Right ventricle myocardium inferior (tissue), 1 donor: ENCODE measurements around the gene MED7. TPM values are rescaled to one million over a fixed set of nuclear protein-coding genes. Genes with fewer than 3 reads are reported as not detected.
A peak's percentile ranks its signal among the peaks of the same experiment; 100 is the strongest.

Experiments
- ATAC-seq: fragments of 200-7000 bp; cut with Tn5 transposase; one replicate; pipeline ENCODE4 v1.9.1; 2020; ENCODE audit warnings: mild to moderate bottlenecking, moderate library complexity
- DNase-seq: peaks from one replicate; pipeline ENCODE4 v3.0.0; 2021; ENCODE audit errors: missing footprints
- intact Hi-C: fragments of 100-400 bp; cut with DNase I; formaldehyde crosslinking; loops from one replicate; pipeline ENCODE4 v1.11.0; 2022
- total RNA-seq: library from RNA; stranded (reverse); fragmentation: NEBNext Ultra II Directional; extraction: Animal tissue kit (Norgen Biotek cat#: 25700); gene quantifications from one replicate; pipeline ENCODE4 v1.2.1, GENCODE V29; 2021
- donor health status: DM: no; HTN: yes; CAD: no; lungs with severe emphysema.

Gene MED7
- total RNA-seq, 1 donor from 2014 or later = 9.0 TPM

GRCh38 chr5:157165668-157166067 lies 23.0 kb upstream of the MED7 start:
- intact Hi-C loops = no loop called here
- no peak for ATAC-seq
- DNase-seq = no peak

- intact Hi-C loops = no loop called here
- no peak for ATAC-seq
- DNase-seq = no peak
Measured at GRCh38 chr5:157165261-157165660, 22.6 kb upstream of the MED7 start.

- intact Hi-C loops = no loop called here
- DNase-seq = no peak
- no peak for ATAC-seq
Measured at GRCh38 chr5:157164521-157164920, 21.9 kb upstream of the MED7 start.

- intact Hi-C loops = no loop called here
- ATAC-seq (no peak), DNase-seq (no peak)
Measured at GRCh38 chr5:157162919-157163510, 20.4 kb upstream of the MED7 start.

GRCh38 chr5:157161996-157162395 lies 19.3 kb upstream of the MED7 start:
- intact Hi-C loops = no loop called here
- DNase-seq (no peak), ATAC-seq (no peak)

- ATAC-seq (no peak), DNase-seq (no peak)
- intact Hi-C loops = no loop called here
Measured at GRCh38 chr5:157160001-157160400, 17.3 kb upstream of the MED7 start.

- no peak for DNase-seq
- no peak for ATAC-seq
- intact Hi-C loops = no loop called here
Measured at GRCh38 chr5:157159209-157159751, 16.6 kb upstream of the MED7 start.

- no peak for ATAC-seq
- DNase-seq = no peak
- intact Hi-C loops = no loop called here
Measured at GRCh38 chr5:157157293-157157891, 14.7 kb upstream of the MED7 start.

- intact Hi-C loops = no loop called here
- DNase-seq = no peak
- no peak for ATAC-seq
Measured at GRCh38 chr5:157155297-157155696, 12.6 kb upstream of the MED7 start.

GRCh38 chr5:157150995-157151394 lies 8.3 kb upstream of the MED7 start:
- intact Hi-C loops = no loop called here
- ATAC-seq = no peak

GRCh38 chr5:157148734-157149615 lies 6.3 kb upstream of the MED7 start:
- ATAC-seq (peak; percentile 73), DNase-seq (no peak)
- intact Hi-C loops = loop anchor here (5.0 kb wide), 2 partner anchors 103 to 163 kb away; no protein-coding TSS in a partner anchor

More at GRCh38 chr5:157150995-157151394, 8.3 kb upstream of the MED7 start:
- DNase-seq = no peak

- ATAC-seq (peak; percentile 58), DNase-seq (peak; percentile 81)
- intact Hi-C loops = no loop called here
Measured at GRCh38 chr5:157143127-157143971, 684 bp upstream of the MED7 start.

GRCh38 chr5:157137691-157138090 lies 5.0 kb downstream of the MED7 start:
- ATAC-seq (no peak), DNase-seq (no peak)
- intact Hi-C loops = no loop called here

- ATAC-seq (no peak), DNase-seq (no peak)
- intact Hi-C loops = loop anchor here (5.0 kb wide), 1 partner anchor 295 kb away; no protein-coding TSS in a partner anchor
Measured at GRCh38 chr5:157132281-157132612, 10.4 kb downstream of the MED7 start.

- DNase-seq = no peak
- ATAC-seq = peak; percentile 42
- intact Hi-C loops = loop anchor here (5.0 kb wide), 1 partner anchor 294 kb away; no protein-coding TSS in a partner anchor
Measured at GRCh38 chr5:157130925-157131324, 11.7 kb downstream of the MED7 start.

- DNase-seq = no peak
- ATAC-seq = no peak
- intact Hi-C loops = no loop called here
Measured at GRCh38 chr5:157121709-157122108, 21.0 kb downstream of the MED7 start.

- intact Hi-C loops = no loop called here
- DNase-seq (no peak), ATAC-seq (no peak)
Measured at GRCh38 chr5:157120102-157120501, 22.6 kb downstream of the MED7 start.

- ATAC-seq (no peak), DNase-seq (no peak)
- intact Hi-C loops = no loop called here
Measured at GRCh38 chr5:157116483-157116954, 26.1 kb downstream of the MED7 start.

- ATAC-seq (peak; percentile 57), DNase-seq (no peak)
- intact Hi-C loops = no loop called here
Measured at GRCh38 chr5:157115502-157115901, 27.2 kb downstream of the MED7 start.
